ENCODE measurements around the gene VPS26C. TPM values are rescaled to one million over a fixed set of nuclear protein-coding genes. Genes with fewer than 3 reads are reported as not detected.

VPS26C gene
- total RNA-seq, 1 experiment from 2014 or later, result 56.2 TPM

DNA sequence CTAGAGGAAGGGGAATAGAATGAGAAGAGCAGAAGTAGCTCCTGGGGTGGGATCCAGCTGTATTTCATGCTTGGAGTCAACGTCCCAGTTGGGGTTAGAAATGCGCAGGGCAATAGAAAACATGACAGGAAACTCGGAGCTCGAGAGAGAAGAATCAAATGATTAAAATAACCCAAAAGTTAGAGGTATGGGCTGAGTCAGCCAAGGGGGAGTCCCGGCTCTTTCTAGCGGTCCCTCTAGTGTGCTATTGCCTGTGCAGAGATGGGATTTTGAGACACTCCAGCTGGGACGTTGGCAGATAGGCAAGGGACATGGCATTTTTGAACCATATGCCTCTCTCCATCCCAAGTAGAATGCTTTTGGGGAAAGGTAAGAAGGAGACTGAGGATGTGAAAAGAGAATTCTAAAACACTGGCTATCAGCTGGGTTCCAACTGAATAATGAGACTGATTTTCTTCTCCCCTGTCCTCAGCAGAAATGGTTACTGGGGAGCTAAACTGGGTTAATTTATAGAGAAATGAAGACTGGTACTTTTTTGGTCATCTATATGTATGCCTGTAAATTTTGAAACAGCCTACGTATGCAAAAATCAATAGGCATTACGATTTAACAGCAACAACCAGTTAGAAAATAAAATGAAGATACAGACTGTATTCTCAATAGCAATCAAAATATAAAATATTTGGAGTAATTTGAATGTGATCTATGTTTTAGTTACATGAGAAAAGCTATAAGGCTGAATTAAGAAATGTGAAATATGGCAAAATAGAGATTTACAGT lies 7.0 kb upstream of the VPS26C start:
- Histone ChIP-seq H3K27me3 (ENCODE audit: control insufficient read depth, insufficient read depth, low read length) (no peaks in the 10 kb centered on the region), H3K36me3 (replicated peaks; ENCODE audit: control insufficient read depth, insufficient read depth, low read length) (no peaks in the 10 kb centered on the region), H3K4me3 (ENCODE audit: insufficient read depth, low read depth, low read length) (no peak overlapping the region)
- peak; percentile 41 for DNase-seq

DNA sequence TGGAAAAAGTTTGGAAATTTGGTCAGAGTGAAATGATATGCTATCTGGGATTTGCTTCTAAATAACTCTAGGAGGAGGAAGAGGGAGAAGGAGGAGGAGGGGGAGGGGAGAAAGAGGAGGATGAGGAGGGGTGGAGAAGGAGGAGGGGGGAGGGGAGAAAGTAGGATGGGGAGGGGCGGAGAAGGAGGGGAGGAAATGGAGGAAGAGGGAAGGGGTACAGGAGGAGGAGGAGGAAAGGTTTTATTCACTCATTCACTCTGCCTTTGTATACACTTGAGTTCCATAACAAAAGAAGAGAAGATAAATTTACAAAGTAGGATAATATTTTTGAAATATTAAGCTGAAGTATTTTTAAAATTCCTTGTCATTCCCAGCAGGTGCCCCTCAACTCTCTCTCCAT lies 6.3 kb upstream of the VPS26C start:
- DNase-seq, result peak; percentile 73
- Histone ChIP-seq H3K27me3 (ENCODE audit: control insufficient read depth, insufficient read depth, low read length) (no peaks in the 10 kb centered on the region), H3K36me3 (replicated peaks; ENCODE audit: control insufficient read depth, insufficient read depth, low read length) (no peaks in the 10 kb centered on the region), H3K4me3 (ENCODE audit: insufficient read depth, low read depth, low read length) (no peak overlapping the region)

DNA sequence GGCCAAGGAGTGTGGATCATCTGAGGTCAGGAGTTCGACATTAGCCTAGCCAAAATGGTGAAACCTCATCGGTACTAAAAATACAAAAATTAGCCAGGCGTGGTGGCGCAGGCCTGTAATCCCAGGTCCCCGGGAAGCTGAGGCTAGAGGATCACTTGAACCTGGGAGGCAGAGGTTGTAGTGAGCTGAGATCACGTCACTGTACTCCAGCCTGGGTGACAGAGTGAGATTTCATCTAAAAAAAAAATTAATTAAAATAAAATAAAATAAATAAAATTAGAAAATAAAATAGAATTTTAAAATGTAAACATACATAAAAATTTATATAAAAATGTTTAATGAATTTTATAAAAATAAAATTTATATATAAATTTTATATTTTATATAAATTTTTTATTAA lies 5.8 kb upstream of the VPS26C start:
- no peak for DNase-seq
- no peak overlapping the region for H3K4me3 ChIP-seq (ENCODE audit: insufficient read depth, low read depth, low read length)
- H3K36me3 ChIP-seq (replicated peaks; ENCODE audit: control insufficient read depth, insufficient read depth, low read length), result no peaks in the 10 kb centered on the region
- no peaks in the 10 kb centered on the region for H3K27me3 ChIP-seq (ENCODE audit: control insufficient read depth, insufficient read depth, low read length)

DNA sequence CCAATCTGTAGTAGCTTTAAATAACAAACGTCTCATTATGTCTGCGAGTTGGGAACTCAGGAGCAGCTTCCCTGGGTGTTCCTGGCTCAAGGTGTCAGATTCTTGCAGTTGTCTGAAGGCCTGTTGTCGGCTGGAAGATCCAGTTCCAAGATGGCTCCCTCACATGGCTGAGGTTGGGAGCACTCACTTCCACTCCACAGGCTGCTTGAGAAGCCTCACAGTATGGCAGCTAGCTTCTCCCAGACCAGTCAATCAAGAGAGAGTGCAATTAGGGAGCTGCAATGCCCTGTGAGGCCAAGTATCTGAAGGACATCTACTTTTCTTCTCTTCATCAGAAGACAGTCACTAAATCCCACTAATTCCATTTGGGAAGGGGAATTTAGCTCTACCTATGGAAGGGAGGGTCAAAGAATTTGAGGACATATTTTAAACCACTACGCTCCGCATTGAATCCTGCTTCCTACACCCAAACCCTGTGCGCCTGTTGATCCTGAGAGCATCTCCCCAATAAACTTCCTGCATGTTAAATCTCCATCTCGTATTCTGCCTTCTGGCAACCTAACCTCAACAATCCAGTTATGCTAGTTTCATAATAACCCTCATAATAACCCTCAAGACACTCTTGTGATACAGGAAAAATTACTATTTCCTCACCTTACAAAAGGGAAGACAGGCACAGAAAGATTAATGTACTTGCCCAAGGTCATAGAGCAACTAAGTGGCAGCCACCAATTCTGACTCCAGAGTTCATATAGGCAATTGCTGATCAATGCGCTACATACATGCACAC lies 3.6 kb upstream of the VPS26C start:
- H3K27me3 ChIP-seq (ENCODE audit: control insufficient read depth, insufficient read depth, low read length), result no peaks in the 10 kb centered on the region
- no peak for DNase-seq
- H3K4me3 ChIP-seq (ENCODE audit: insufficient read depth, low read depth, low read length), result no peak overlapping the region
- no peaks in the 10 kb centered on the region for H3K36me3 ChIP-seq (replicated peaks; ENCODE audit: control insufficient read depth, insufficient read depth, low read length)

DNA sequence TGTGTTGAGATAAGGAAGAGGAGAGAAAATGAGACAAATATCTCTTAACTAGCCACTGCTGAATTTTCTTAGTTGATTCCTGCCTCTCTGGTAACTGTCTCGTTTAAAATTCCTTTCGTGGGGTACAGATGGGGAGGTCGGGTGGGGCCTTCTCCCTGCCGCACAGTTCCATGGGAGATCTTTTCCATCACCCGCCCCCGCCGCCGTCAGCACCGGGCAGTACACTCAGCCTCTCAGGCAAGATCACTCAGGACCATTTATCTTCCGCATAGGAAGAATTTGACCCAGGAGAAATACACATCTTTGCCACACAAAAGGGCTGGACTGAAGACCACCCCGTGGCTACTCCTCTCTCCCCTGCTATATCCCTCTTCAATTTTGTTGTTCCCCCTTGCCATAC lies 2.3 kb upstream of the VPS26C start:
- Histone ChIP-seq H3K36me3 (replicated peaks; ENCODE audit: control insufficient read depth, insufficient read depth, low read length) (no peaks in the 10 kb centered on the region), H3K4me3 (ENCODE audit: insufficient read depth, low read depth, low read length) (no peak overlapping the region), H3K27me3 (ENCODE audit: control insufficient read depth, insufficient read depth, low read length) (no peaks in the 10 kb centered on the region)
- DNase-seq, result no peak

DNA sequence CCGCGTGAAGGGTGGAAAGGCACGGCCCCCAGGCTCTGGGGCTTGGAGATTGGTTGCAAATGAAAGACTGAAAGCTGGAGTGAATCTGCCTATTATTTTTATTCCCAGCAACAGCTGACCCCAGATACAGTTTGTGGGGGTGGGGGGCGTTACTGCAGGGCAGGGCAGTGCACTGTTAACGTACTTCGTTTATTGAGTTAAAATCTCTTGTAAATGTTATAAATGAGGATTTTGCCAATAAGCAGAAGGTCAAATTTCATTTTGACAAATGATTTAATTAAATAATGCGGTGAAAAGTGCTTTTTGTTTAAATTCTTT lies 1.0 kb upstream of the VPS26C start:
- H3K4me3 ChIP-seq (ENCODE audit: insufficient read depth, low read depth, low read length), result peak overlapping the region; percentile 76
- no peak for DNase-seq
- no peaks in the 10 kb centered on the region for H3K27me3 ChIP-seq (ENCODE audit: control insufficient read depth, insufficient read depth, low read length)
- H3K36me3 ChIP-seq (replicated peaks; ENCODE audit: control insufficient read depth, insufficient read depth, low read length), result no peaks in the 10 kb centered on the region

DNA sequence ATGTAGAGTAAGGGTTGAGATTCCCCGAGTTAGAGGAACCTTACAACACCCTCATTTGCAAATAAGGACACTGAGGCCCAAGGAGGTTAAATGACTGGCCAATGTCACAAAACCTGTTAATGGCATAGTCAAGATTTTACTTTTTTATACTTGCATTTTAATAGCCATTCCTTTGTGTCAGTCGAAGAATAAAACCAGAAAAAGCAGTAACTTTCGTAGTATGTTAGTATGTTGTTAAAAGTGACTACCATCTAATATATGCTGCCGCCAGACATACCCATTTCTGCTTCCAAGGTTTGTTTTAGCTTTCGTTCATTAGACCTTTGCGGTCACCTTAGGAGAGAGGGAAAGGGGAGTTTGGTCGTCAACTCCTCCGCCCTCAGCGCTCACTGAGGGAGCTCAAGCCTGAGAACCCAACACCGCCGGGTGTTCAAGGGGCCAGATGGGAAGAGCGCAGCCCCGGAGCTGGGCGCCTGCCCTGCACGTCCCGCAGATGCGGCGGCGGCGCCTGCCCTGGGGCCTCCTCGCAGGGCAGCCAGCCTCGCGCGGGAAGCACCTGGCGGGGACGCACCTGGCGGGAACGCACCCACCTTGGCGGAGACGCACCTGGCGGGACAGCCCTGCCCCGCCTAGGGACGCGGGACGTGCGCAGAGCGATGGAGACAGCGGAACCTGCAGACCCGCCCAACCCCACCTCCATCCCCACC lies 466 bp downstream of the VPS26C start:
- DNase-seq, result no peak

DNA sequence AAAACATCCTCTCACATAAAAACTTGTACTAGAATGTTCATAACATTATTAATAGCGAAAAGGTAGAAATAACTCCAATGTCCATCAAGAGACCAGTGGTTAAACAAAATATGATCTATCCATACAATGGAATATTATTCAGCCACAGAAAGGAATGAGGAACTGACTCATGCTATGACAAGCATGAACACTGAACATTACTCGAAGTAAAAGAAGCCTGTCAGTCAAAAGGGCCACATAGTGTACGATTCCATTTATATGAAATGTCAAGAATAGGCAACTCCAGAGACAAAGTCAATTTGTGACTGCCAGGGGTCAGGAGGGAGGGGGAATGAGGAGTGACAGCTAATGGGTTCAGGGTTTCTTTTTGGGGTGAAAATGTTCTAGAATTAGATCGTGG lies 2.3 kb downstream of the VPS26C start:
- Histone ChIP-seq H3K27me3 (ENCODE audit: control insufficient read depth, insufficient read depth, low read length) (no peaks in the 10 kb centered on the region), H3K36me3 (replicated peaks; ENCODE audit: control insufficient read depth, insufficient read depth, low read length) (no peaks in the 10 kb centered on the region; the same call in 1 of the 2 replicates), H3K4me3 (ENCODE audit: insufficient read depth, low read depth, low read length) (no peak overlapping the region)
- DNase-seq, result no peak

More for the DNA sequence above, 466 bp downstream of the VPS26C start:
- Histone ChIP-seq H3K4me3 (ENCODE audit: insufficient read depth, low read depth, low read length) (peak overlapping the region; percentile 76), H3K27me3 (ENCODE audit: control insufficient read depth, insufficient read depth, low read length) (no peaks in the 10 kb centered on the region), H3K36me3 (replicated peaks; ENCODE audit: control insufficient read depth, insufficient read depth, low read length) (no peaks in the 10 kb centered on the region; the same call in 1 of the 2 replicates)

DNA sequence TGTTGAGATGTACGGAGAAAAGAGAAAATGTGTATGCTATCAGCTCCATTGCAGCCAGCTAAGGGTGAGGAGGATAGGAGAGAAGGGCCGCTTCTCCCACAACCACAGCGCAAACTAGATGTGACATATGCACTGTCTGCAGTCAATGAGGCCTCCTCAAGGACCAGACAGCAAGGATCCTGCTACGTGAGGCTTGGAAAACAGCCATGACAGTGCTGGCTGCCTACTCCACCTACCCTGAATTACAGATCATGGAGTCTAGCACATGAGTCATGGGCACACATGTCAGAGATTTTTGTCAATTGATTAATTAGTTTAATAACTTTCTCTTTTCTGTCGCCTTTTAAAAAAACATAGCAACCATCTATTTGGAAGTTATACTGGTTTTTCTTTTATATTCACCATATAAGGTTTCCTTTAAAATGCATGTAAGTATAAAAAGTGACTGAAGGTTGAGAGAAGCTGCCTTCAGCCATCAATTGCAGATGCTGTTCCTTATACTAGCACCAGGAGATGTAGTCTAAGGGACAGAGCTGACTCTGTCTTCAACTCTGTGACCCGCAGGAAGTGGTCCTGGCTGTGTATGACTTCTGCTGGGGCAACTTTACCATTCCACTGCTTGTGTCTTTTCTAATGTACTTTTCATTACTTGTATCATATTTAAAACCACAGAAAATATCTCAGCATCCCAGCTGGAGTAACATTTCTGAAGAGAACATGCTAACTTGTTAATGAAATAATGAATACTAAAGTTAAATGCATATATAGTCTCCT lies 3.1 kb downstream of the VPS26C start:
- Histone ChIP-seq H3K4me3 (ENCODE audit: insufficient read depth, low read depth, low read length) (no peak overlapping the region), H3K27me3 (ENCODE audit: control insufficient read depth, insufficient read depth, low read length) (no peaks in the 10 kb centered on the region), H3K36me3 (replicated peaks; ENCODE audit: control insufficient read depth, insufficient read depth, low read length) (no peaks in the 10 kb centered on the region; the same call in 1 of the 2 replicates)
- no peak for DNase-seq

DNA sequence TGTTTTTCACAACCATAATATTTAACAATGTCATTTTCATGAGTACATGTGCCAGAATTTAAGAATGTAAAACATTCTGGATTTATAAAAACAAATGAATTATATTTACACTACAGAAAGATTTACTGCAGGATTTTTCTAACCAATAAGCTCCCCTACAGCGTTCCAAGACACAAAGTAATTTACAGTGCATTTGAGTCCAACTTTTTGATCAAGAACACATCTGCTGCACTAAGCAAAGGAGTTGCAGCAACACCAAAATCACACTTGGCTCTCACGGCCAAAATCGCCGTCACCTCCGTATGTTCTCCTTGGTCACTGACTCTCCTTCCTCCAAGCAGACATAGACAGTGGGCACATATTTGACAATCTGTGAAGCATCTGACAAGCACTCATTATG lies 7.7 kb downstream of the VPS26C start:
- DNase-seq, result no peak
- H3K27me3 ChIP-seq (ENCODE audit: control insufficient read depth, insufficient read depth, low read length), result no peaks in the 10 kb centered on the region
- H3K4me3 ChIP-seq (ENCODE audit: insufficient read depth, low read depth, low read length), result no peak overlapping the region
- H3K36me3 ChIP-seq (replicated peaks; ENCODE audit: control insufficient read depth, insufficient read depth, low read length), result no peaks in the 10 kb centered on the region; the same call in 1 of the 2 replicates

DNA sequence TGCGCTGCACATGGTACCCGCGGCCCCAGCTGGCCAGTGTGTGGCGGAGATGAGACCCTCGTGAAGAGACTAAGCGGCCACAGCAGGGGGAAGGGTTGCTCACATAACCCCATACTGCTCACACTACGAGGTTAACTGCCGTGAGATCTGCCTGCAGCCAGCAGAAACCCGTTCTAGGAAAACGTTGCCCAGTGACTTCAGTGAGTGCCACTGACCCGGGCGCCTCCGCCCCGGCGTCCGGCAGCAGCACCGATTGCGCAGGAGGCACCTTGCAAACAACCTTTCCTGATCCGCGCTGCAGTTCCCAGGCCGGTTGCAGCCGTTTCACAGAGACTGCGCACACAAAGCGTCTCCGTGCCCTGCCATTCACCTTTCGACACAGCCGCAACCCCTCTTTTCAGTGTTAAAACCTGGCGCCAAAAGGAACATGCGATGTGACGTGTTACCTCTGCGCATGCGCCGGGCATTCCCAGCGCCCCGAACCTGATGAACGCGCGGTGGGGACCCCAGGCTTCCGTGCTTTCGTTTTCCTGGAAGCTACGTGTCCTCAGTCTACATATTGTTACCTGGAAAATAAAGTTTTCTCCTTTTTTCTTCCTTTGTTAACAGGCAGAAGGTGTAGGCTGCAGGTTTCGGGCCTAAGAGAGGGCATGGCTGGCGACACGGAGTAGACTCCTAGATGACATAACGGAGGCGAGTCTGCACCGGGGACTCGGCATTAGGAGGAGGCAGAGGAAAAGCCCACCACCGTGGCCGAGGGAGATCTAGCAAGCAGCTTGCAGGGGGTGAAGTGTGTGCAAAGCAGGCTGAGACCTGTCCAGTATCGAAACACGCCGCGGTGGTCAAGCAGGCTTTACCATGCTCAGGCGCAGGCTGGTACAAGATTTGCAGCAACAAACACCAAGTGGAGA lies 8.9 kb downstream of the VPS26C start:
- Histone ChIP-seq H3K27me3 (ENCODE audit: control insufficient read depth, insufficient read depth, low read length) (no peaks in the 10 kb centered on the region), H3K36me3 (replicated peaks; ENCODE audit: control insufficient read depth, insufficient read depth, low read length) (no peaks in the 10 kb centered on the region; the same call in 1 of the 2 replicates), H3K4me3 (ENCODE audit: insufficient read depth, low read depth, low read length) (peak overlapping the region; percentile 70)
- peak; percentile 80 for DNase-seq

DNA sequence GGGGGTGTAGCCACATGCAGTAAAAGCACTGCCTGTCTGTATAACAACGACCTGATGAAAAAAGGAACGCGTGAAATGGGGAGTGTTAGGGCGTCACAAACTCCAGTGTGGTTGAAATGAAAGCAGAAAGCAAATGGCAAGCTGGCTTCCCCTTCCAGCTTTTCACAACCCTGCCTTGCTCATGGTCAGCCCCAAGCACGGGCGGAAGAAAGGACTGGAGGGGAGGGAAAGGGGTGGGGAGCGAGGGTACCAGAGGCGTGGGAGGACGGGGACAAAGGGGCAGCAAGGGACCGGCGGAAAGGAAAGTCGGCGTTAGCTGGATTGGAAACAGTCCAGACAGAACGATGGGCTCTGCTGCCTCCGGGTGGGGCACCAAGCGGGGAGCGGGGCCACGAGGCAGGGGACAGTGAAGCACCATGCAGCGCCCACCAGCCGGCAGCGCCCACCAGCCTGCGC lies 9.6 kb downstream of the VPS26C start:
- DNase-seq, result no peak
- Histone ChIP-seq H3K4me3 (ENCODE audit: insufficient read depth, low read depth, low read length) (peak overlapping the region; percentile 70), H3K27me3 (ENCODE audit: control insufficient read depth, insufficient read depth, low read length) (no peaks in the 10 kb centered on the region), H3K36me3 (replicated peaks; ENCODE audit: control insufficient read depth, insufficient read depth, low read length) (no peaks in the 10 kb centered on the region; the same call in 1 of the 2 replicates)

DNA sequence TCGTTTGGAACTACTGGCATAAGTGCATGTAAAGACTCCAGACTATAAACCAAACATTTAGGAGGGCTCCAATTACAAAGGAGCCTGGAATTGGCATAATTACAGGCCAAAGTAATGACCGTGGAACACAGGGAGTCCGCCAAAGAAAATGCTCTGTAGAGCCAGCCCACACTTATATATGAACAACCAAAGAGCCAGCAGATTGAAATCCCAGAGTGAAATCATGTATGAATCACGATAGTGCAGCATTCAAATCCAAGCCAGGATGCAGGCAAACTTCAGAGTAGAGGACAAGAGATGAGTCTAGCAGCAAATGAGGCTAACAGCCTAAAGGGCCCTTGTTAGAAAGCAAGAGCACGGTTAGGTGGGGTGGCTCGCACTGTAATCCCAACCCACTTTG lies 13.1 kb downstream of the VPS26C start:
- Histone ChIP-seq H3K27me3 (ENCODE audit: control insufficient read depth, insufficient read depth, low read length) (no peaks in the 10 kb centered on the region), H3K4me3 (ENCODE audit: insufficient read depth, low read depth, low read length) (no peak overlapping the region), H3K36me3 (replicated peaks; ENCODE audit: control insufficient read depth, insufficient read depth, low read length) (no peaks in the 10 kb centered on the region)
- no peak for DNase-seq
